ENCODE results near the gene NTPCR.
A peak's percentile ranks its signal among the peaks of the same experiment; 100 is the strongest.

Gene NTPCR

DNA sequence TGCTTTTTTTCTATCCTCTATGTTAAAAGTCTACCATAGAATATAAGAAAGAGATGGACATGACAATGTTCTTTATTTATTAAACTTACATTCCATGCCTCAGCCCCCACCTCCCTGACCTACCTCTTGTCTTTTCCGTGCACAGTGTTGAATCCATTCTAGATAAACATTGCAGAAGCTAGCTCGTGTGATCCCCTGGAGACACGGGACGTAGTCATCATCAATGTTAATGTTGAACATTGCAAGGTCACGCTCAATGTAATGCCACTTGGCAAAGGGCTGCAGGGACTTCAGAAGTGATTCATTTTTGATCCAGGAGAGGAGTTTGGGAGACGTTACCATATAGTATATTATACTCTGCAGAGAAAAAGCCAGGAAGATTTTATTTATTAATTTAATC lies 66.4 kb downstream of the NTPCR start:
- no peaks in the 10 kb centered on the region for H3K36me3 ChIP-seq (ENCODE audit: insufficient read depth)
- H3K4me2 ChIP-seq, result peak overlapping the region; percentile 70
- peaks cover 18% of the 10 kb centered on the region; the same call in 1 of the 2 replicates for H3K27me3 ChIP-seq (ENCODE audit: insufficient read depth, low read depth)
- no peak overlapping the region for H3K27ac ChIP-seq
- H4K20me1 ChIP-seq (ENCODE audit: insufficient read depth), result no peaks in the 10 kb centered on the region
- H3K4me1 ChIP-seq (ENCODE audit: low read depth, poor library complexity, severe bottlenecking), result peaks cover 32% of the 10 kb centered on the region
- no peak overlapping the region for H3K4me3 ChIP-seq (IDR thresholded peaks at IDR 0.05; ENCODE audit: insufficient read depth, low read depth, low read length)
- TF ChIP-seq, protein P1, sequence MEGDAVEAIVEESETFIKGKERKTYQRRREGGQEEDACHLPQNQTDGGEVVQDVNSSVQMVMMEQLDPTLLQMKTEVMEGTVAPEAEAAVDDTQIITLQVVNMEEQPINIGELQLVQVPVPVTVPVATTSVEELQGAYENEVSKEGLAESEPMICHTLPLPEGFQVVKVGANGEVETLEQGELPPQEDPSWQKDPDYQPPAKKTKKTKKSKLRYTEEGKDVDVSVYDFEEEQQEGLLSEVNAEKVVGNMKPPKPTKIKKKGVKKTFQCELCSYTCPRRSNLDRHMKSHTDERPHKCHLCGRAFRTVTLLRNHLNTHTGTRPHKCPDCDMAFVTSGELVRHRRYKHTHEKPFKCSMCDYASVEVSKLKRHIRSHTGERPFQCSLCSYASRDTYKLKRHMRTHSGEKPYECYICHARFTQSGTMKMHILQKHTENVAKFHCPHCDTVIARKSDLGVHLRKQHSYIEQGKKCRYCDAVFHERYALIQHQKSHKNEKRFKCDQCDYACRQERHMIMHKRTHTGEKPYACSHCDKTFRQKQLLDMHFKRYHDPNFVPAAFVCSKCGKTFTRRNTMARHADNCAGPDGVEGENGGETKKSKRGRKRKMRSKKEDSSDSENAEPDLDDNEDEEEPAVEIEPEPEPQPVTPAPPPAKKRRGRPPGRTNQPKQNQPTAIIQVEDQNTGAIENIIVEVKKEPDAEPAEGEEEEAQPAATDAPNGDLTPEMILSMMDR (conservative IDR thresholded peaks at IDR 0.05; ENCODE audit: low read depth, low read length), result no peak
- H2AFZ ChIP-seq (ENCODE audit: low read depth), result no peak overlapping the region
- no peaks in the 10 kb centered on the region for H3K79me2 ChIP-seq (ENCODE audit: insufficient read depth, low read depth)
- H3K9ac ChIP-seq, result no peak overlapping the region

DNA sequence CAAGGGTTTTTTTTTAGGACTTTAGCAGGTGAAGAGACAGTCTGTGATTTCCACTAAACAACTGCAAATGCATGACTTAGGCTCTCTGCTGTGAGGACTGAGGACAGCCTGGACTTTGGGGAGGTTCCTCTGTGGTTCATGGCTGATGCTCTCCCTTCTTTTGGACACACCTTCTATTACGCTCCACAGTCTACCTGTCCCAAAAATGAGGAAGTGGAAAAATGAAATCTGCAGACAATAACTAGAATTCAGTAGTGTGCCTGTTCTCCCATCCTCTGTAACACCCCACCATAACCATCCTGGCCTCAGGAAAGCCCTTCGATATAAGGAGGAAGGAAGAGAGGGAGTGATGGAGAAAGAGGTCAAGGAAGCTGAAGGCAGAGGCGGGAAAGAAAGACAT lies 68.7 kb downstream of the NTPCR start:
- Histone ChIP-seq H4K20me1 (ENCODE audit: insufficient read depth) (no peaks in the 10 kb centered on the region), H3K4me2 (no peak overlapping the region), H3K4me3 (IDR thresholded peaks at IDR 0.05; ENCODE audit: insufficient read depth, low read depth, low read length) (no peak overlapping the region), H3K79me2 (ENCODE audit: insufficient read depth, low read depth) (no peaks in the 10 kb centered on the region), H2AFZ (ENCODE audit: low read depth) (no peak overlapping the region), H3K27me3 (ENCODE audit: insufficient read depth, low read depth) (peaks cover 8% of the 10 kb centered on the region; the same call in 1 of the 2 replicates), H3K27ac (no peak overlapping the region), H3K9ac (no peak overlapping the region), H3K36me3 (ENCODE audit: insufficient read depth) (no peaks in the 10 kb centered on the region), H3K4me1 (ENCODE audit: low read depth, poor library complexity, severe bottlenecking) (peaks cover 32% of the 10 kb centered on the region)
- TF ChIP-seq, protein P1 (conservative IDR thresholded peaks at IDR 0.05; ENCODE audit: low read depth, low read length), result no peak

DNA sequence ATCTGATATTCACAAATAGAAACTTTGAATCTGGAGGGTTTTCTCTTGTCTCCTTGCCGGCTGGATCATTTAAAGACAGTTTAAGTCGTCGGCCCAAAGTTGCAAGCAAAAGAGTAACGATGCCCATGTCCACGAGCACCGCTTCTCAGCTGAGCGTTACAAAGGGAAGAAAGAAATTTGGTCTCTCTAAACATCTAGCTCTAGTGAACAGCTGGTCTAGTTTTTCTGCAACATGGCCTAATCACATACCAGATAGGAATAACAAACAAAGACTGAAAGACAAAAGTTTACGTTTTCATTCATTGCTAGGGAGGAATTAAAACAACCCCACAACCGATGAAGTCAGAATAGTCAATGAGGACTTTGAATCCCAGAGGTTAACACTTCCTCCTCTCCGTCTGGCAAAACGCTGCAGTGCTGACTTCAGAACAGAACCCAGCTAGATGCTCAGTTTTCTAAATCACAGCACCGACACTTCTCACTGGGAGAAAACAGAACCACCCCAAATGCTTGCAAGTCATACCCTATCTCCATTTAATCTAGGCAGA lies 69.4 kb downstream of the NTPCR start:
- Histone ChIP-seq H3K4me3 (IDR thresholded peaks at IDR 0.05; ENCODE audit: insufficient read depth, low read depth, low read length) (no peak overlapping the region), H3K4me1 (ENCODE audit: low read depth, poor library complexity, severe bottlenecking) (peaks cover 29% of the 10 kb centered on the region), H3K27me3 (ENCODE audit: insufficient read depth, low read depth) (peaks cover 3% of the 10 kb centered on the region; the same call in 1 of the 2 replicates), H3K4me2 (no peak overlapping the region), H3K79me2 (ENCODE audit: insufficient read depth, low read depth) (no peaks in the 10 kb centered on the region), H4K20me1 (ENCODE audit: insufficient read depth) (no peaks in the 10 kb centered on the region), H3K36me3 (ENCODE audit: insufficient read depth) (no peaks in the 10 kb centered on the region), H3K27ac (no peak overlapping the region), H3K9ac (no peak overlapping the region), H2AFZ (ENCODE audit: low read depth) (no peak overlapping the region)
- TF ChIP-seq, protein P1 (conservative IDR thresholded peaks at IDR 0.05; ENCODE audit: low read depth, low read length), result no peak

GRCh38 chr1:233020426-233020825 lies 70.0 kb downstream of the NTPCR start:
- Histone ChIP-seq H3K27ac (no peak overlapping the region), H3K4me1 (ENCODE audit: low read depth, poor library complexity, severe bottlenecking) (peaks cover 23% of the 10 kb centered on the region), H2AFZ (ENCODE audit: low read depth) (no peak overlapping the region), H3K4me2 (no peak overlapping the region), H3K9ac (no peak overlapping the region), H3K79me2 (ENCODE audit: insufficient read depth, low read depth) (no peaks in the 10 kb centered on the region), H3K4me3 (IDR thresholded peaks at IDR 0.05; ENCODE audit: insufficient read depth, low read depth, low read length) (no peak overlapping the region), H3K27me3 (ENCODE audit: insufficient read depth, low read depth) (no peaks in the 10 kb centered on the region; the same call in 1 of the 2 replicates), H3K36me3 (ENCODE audit: insufficient read depth) (no peaks in the 10 kb centered on the region), H4K20me1 (ENCODE audit: insufficient read depth) (no peaks in the 10 kb centered on the region)
- TF ChIP-seq, protein P1 (conservative IDR thresholded peaks at IDR 0.05; ENCODE audit: low read depth, low read length), result no peak

All from KMS-11 (cell line).